ENCODE results near the gene C8G. TPM values are rescaled to one million over a fixed set of nuclear protein-coding genes. Genes with fewer than 3 reads are reported as not detected.

Gene C8G
- total RNA-seq, 1 donor from 2014 or later = 0.98 TPM

- Mint-ChIP-seq H3K27me3 (ENCODE audit: low read depth) (peaks cover 7% of the 10 kb centered on the region), H3K4me3 (no peak overlapping the region), H3K9me3 (no peaks in the 10 kb centered on the region), H3K27ac (ENCODE audit: unreplicated experiment) (no peak overlapping the region), H3K36me3 (ENCODE audit: low read depth) (no peaks in the 10 kb centered on the region), H3K4me1 (peaks cover 4% of the 10 kb centered on the region)
- peak; percentile 64 for DNase-seq (ENCODE audit: low read depth, low spot score)
- TF ChIP-seq, protein P1, sequence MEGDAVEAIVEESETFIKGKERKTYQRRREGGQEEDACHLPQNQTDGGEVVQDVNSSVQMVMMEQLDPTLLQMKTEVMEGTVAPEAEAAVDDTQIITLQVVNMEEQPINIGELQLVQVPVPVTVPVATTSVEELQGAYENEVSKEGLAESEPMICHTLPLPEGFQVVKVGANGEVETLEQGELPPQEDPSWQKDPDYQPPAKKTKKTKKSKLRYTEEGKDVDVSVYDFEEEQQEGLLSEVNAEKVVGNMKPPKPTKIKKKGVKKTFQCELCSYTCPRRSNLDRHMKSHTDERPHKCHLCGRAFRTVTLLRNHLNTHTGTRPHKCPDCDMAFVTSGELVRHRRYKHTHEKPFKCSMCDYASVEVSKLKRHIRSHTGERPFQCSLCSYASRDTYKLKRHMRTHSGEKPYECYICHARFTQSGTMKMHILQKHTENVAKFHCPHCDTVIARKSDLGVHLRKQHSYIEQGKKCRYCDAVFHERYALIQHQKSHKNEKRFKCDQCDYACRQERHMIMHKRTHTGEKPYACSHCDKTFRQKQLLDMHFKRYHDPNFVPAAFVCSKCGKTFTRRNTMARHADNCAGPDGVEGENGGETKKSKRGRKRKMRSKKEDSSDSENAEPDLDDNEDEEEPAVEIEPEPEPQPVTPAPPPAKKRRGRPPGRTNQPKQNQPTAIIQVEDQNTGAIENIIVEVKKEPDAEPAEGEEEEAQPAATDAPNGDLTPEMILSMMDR (conservative IDR thresholded peaks at IDR 0.05) = no peak
These were observed 33.2 kb downstream of the C8G start for GRCh38 chr9:136978073-136978864.

- no peak for DNase-seq (ENCODE audit: low read depth, low spot score)
- Mint-ChIP-seq H3K27me3 (ENCODE audit: low read depth) (peaks cover 7% of the 10 kb centered on the region), H3K36me3 (ENCODE audit: low read depth) (no peaks in the 10 kb centered on the region), H3K4me1 (peaks cover 7% of the 10 kb centered on the region), H3K27ac (ENCODE audit: unreplicated experiment) (no peak overlapping the region), H3K9me3 (no peaks in the 10 kb centered on the region), H3K4me3 (no peak overlapping the region)
- TF ChIP-seq, protein P1 (conservative IDR thresholded peaks at IDR 0.05) = no peak
These were observed 34.0 kb downstream of the C8G start for GRCh38 chr9:136978865-136979544.

DNA sequence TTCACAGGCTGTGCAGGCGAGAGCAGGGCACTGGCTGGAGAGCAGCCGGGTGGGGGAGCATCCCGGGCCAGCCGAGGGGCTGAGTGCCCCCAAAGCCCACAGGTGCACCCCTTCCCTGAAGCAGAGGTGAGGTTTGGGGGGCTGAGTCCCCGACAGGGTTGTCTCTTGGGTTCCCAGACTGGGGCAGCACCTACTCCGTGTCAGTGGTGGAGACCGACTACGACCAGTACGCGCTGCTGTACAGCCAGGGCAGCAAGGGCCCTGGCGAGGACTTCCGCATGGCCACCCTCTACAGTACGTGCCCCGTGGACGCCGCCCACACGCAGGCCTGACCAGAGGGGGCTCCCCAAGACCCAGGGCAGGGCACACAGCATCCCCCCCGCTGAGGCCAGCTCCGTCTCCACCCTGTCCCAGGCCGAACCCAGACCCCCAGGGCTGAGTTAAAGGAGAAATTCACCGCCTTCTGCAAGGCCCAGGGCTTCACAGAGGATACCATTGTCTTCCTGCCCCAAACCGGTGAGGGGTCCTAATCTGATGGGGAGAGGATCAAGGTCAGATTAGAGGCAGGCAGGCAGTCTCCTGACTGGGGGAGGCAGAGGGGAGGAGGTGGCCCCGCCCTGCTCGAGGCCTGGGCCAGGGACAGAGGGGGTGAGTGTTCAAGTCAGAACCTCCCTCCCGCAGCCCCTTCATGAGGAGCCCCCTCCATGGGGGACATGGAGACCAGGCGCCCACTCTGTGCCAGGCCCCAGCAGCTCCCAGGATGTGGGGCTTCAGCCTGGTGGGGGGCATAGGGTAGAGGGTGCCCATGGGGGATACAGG lies 34.9 kb downstream of the C8G start:
- Mint-ChIP-seq H3K4me1 (peaks cover 8% of the 10 kb centered on the region), H3K36me3 (ENCODE audit: low read depth) (no peaks in the 10 kb centered on the region), H3K27ac (ENCODE audit: unreplicated experiment) (no peak overlapping the region), H3K9me3 (no peaks in the 10 kb centered on the region), H3K27me3 (ENCODE audit: low read depth) (peaks cover 7% of the 10 kb centered on the region), H3K4me3 (no peak overlapping the region)
- DNase-seq (ENCODE audit: low read depth, low spot score) = no peak
- TF ChIP-seq, protein P1 (conservative IDR thresholded peaks at IDR 0.05) = no peak

DNA sequence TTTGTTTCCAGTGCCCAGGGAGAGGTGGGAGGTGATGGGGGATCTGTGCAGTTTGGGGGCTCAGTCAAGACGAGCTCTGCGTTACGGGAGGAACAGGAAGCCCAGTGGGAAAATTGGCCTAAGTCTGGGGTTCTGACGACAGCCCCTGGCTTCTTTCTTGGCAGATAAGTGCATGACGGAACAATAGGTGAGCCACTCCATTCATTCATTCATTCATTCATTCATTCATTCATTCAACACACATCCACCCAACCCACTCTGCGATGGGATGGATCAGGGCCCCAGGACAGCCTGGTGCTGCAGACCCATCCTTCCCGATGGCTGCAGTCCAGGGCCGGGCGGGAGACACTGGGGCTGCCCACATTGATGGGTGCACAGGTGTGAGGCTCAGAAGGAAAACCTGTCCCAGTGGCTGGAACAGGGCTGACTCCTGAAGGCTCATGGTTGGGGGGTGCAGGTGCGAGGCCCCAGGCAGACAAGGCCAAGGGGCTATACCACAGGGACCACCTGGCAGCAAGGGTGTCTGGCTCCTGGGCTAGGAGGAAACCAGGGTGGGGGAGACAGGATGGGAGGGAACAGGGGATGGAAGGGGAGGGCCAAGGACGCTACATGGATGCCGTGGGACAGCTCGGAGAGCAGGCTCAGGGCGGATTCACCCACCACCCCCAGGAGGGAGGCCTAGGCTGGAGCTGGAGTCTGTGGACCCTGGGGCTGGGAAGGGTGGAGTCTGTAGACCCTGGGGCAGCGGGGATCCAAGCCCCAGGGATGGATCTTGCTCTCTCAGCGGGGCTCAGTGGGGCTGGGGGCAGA lies 35.8 kb downstream of the C8G start:
- H3K9me3 Mint-ChIP-seq = no peaks in the 10 kb centered on the region
- DNase-seq (ENCODE audit: low read depth, low spot score) = no peak
- H3K27ac Mint-ChIP-seq (ENCODE audit: unreplicated experiment) = no peak overlapping the region
- H3K27me3 Mint-ChIP-seq (ENCODE audit: low read depth) = peaks cover 7% of the 10 kb centered on the region
- H3K36me3 Mint-ChIP-seq (ENCODE audit: low read depth) = no peaks in the 10 kb centered on the region
- TF ChIP-seq, protein P1 (conservative IDR thresholded peaks at IDR 0.05) = no peak
- peaks cover 8% of the 10 kb centered on the region for H3K4me1 Mint-ChIP-seq
- no peak overlapping the region for H3K4me3 Mint-ChIP-seq
